HG03342 (cell line): ENCODE measurements around the gene ISLR.

Experiments used
- ATAC-seq: cut with Tn5 transposase; IDR thresholded peaks from one replicate; pipeline ENCODE4 v1.9.1; 2021; ENCODE audit warnings: mild to moderate bottlenecking, moderate library complexity; ENCODE audit not compliant: unreplicated experiment

The ISLR gene

GRCh38 chr15:74173380-74174218, at the start of gene ISLR:
Gene ISLR (plus strand): TSS chr15:74173710. CDS start chr15:74174859, 1,149 bp downstream.
- ATAC-seq, result no peak

GRCh38 chr15:74124196-74124595, 49.3 kb upstream of the ISLR start:
- no peak for ATAC-seq

GRCh38 chr15:74124759-74125158, 48.8 kb upstream of the ISLR start:
- no peak for ATAC-seq

GRCh38 chr15:74127255-74127953, 46.1 kb upstream of the ISLR start:
- peak; percentile 48 for ATAC-seq

GRCh38 chr15:74127954-74128784, 45.3 kb upstream of the ISLR start:
- ATAC-seq, result no peak

- no peak for ATAC-seq
Observed at GRCh38 chr15:74128785-74129585, 44.5 kb upstream of the ISLR start.

- no peak for ATAC-seq
Observed at GRCh38 chr15:74129586-74130154, 43.8 kb upstream of the ISLR start.

- no peak for ATAC-seq
Observed at GRCh38 chr15:74130155-74130848, 43.2 kb upstream of the ISLR start, which contains the start of gene ISLR2. Gene ISLR2 (plus strand): TSS chr15:74130586. CDS start chr15:74132755, 2,169 bp downstream.

- ATAC-seq, result no peak
Observed at GRCh38 chr15:74130849-74131627, 42.5 kb upstream of the ISLR start.

GRCh38 chr15:74131628-74132413, 41.7 kb upstream of the ISLR start:
- ATAC-seq, result no peak

GRCh38 chr15:74132681-74133651, 40.5 kb upstream of the ISLR start:
- ATAC-seq, result no peak

GRCh38 chr15:74133694-74134386, 39.7 kb upstream of the ISLR start:
- ATAC-seq, result no peak

GRCh38 chr15:74134387-74135027, 39.0 kb upstream of the ISLR start:
- ATAC-seq, result no peak

GRCh38 chr15:74135041-74135565, 38.4 kb upstream of the ISLR start:
- ATAC-seq, result no peak

GRCh38 chr15:74136540-74136813, 37.0 kb upstream of the ISLR start:
- no peak for ATAC-seq
